Lower lobe of right lung (tissue), 2 donors: ENCODE results near the gene LUC7L. TPM values are rescaled to one million over a fixed set of nuclear protein-coding genes. Genes with fewer than 3 reads are reported as not detected.

Source experiments
- ATAC-seq, 2 donors: fragments of 200-7000 bp; cut with Tn5 transposase; one replicate each; pipeline ENCODE4 v1.9.1; 2020 to 2022; ENCODE audit warnings: mild to moderate bottlenecking in 2 of 2, moderate library complexity in 2 of 2
- DNase-seq: peaks from one replicate; pipeline ENCODE4 v3.0.0-alpha.2; 2020
- H3K27ac ChIP-seq: fragments of 200-600 bp; one replicate; pipeline ENCODE4 v1.8.0; 2022
- H3K27me3 ChIP-seq: fragments of 200-600 bp; one replicate; pipeline ENCODE4 v1.8.0; 2022; ENCODE audit warnings: low read depth
- H3K36me3 ChIP-seq: fragments of 200-600 bp; one replicate; pipeline ENCODE4 v1.8.0; 2022; ENCODE audit warnings: mild to moderate bottlenecking
- H3K4me1 ChIP-seq: fragments of 200-600 bp; one replicate; pipeline ENCODE4 v1.8.0; 2022
- H3K4me3 ChIP-seq: fragments of 200-600 bp; one replicate; pipeline ENCODE4 v1.8.0; 2022; ENCODE audit warnings: mild to moderate bottlenecking
- H3K9me3 ChIP-seq: fragments of 200-600 bp; one replicate; pipeline ENCODE4 v1.8.0; 2022
- CTCF ChIP-seq: fragments of 200-600 bp; IDR thresholded peaks from one replicate; pipeline ENCODE4 v1.8.0; 2022; ENCODE audit warnings: antibody characterized with exemption, mild to moderate bottlenecking
- intact Hi-C: fragments of 100-400 bp; cut with DNase I; formaldehyde crosslinking; loops from one replicate; pipeline ENCODE4 v1.11.0; 2022
- total RNA-seq: library from RNA; stranded (reverse); fragmentation: NEBNext Ultra II Directional; extraction: Animal tissue kit (Norgen Biotek cat#: 25700); gene quantifications from one replicate; pipeline ENCODE4 v1.2.1, GENCODE V29; 2021
- donor health status: DM: no; HTN: yes; CAD: no; lungs with severe emphysema.

Gene LUC7L
- total RNA-seq, 1 donor from 2014 or later: 70.9 TPM

GRCh38 chr16:143047-143446 is 86.2 kb downstream of the LUC7L start:
- no peak overlapping the region for H3K27ac ChIP-seq
- no peaks in the 10 kb centered on the region for H3K36me3 ChIP-seq
- ATAC-seq (no peak), DNase-seq (no peak)
- TF ChIP-seq CTCF: no peak
- no peak overlapping the region for H3K4me3 ChIP-seq
- intact Hi-C loops: no loop called here
- no peaks in the 10 kb centered on the region for H3K9me3 ChIP-seq
- H3K4me1 ChIP-seq: no peaks in the 10 kb centered on the region
- peaks cover 8% of the 10 kb centered on the region for H3K27me3 ChIP-seq

- Histone ChIP-seq H3K4me1 (peaks cover 3% of the 10 kb centered on the region), H3K27ac (no peak overlapping the region), H3K27me3 (peaks cover 8% of the 10 kb centered on the region), H3K9me3 (no peaks in the 10 kb centered on the region), H3K4me3 (no peak overlapping the region), H3K36me3 (no peaks in the 10 kb centered on the region)
- ATAC-seq: no peak
- intact Hi-C loops: no loop called here
- TF ChIP-seq CTCF: no peak
- DNase-seq: no peak
These were observed 86.8 kb downstream of the LUC7L start for GRCh38 chr16:142405-142967.

GRCh38 chr16:140175-140857 is 88.9 kb downstream of the LUC7L start:
- intact Hi-C loops: no loop called here
- ATAC-seq: no peak
- no peak for DNase-seq

More at GRCh38 chr16:140175-140857, 88.9 kb downstream of the LUC7L start:
- Histone ChIP-seq H3K27me3 (peaks cover 8% of the 10 kb centered on the region), H3K4me3 (no peak overlapping the region), H3K9me3 (no peaks in the 10 kb centered on the region), H3K4me1 (peaks cover 10% of the 10 kb centered on the region), H3K36me3 (no peaks in the 10 kb centered on the region), H3K27ac (no peak overlapping the region)
- TF ChIP-seq CTCF: no peak

Other genes with a start within 250 kb of the LUC7L start
- gene POLR3K, start 175.8 kb downstream of the LUC7L start, total RNA-seq: 12.1 TPM
- gene SNRNP25, start 175.6 kb downstream of the LUC7L start, total RNA-seq: 18.5 TPM
- 35.9 TPM for gene RHBDF1, start 156.8 kb downstream of the LUC7L start, total RNA-seq
- 38.5 TPM for gene MPG, start 151.2 kb downstream of the LUC7L start, total RNA-seq
- gene NPRL3, start 90.8 kb downstream of the LUC7L start, total RNA-seq: 29.1 TPM
- not detected for gene HBZ, start 76.8 kb downstream of the LUC7L start, total RNA-seq
- not detected for gene HBM, start 63.5 kb downstream of the LUC7L start, total RNA-seq
- 232 TPM for gene HBA2, start 56.6 kb downstream of the LUC7L start, total RNA-seq
- 217 TPM for gene HBA1, start 52.8 kb downstream of the LUC7L start, total RNA-seq
- gene HBQ1, start 49.0 kb downstream of the LUC7L start, total RNA-seq: not detected
- 51.7 TPM for gene FAM234A, start 5.4 kb upstream of the LUC7L start, total RNA-seq
- 8.2 TPM for gene RGS11, start 46.5 kb upstream of the LUC7L start, total RNA-seq
- gene ARHGDIG, start 51.1 kb upstream of the LUC7L start, total RNA-seq: not detected
- gene PDIA2, start 53.7 kb upstream of the LUC7L start, total RNA-seq: not detected
- 22.4 TPM for gene AXIN1, start 123.3 kb upstream of the LUC7L start, total RNA-seq
- gene MRPL28, start 141.1 kb upstream of the LUC7L start, total RNA-seq: 43.4 TPM
- 55.8 TPM for gene PGAP6, start 152.5 kb upstream of the LUC7L start, total RNA-seq
- gene NME4, start 167.8 kb upstream of the LUC7L start, total RNA-seq: 42.3 TPM
- gene DECR2, start 172.4 kb upstream of the LUC7L start, total RNA-seq: 10.1 TPM
- 32.2 TPM for gene RAB11FIP3, start 196.2 kb upstream of the LUC7L start, total RNA-seq